HG03565 (cell line): Measurements from ENCODE around the gene MED13L.
"Not testable (repeated sequence)": the region's sequence is repeated elsewhere in the genome, so short reads cannot be mapped to it uniquely, and the experiment has no call there.

Source experiments
- ATAC-seq: cut with Tn5 transposase; IDR thresholded peaks from one replicate; pipeline ENCODE4 v1.9.1; 2021; ENCODE audit warnings: mild to moderate bottlenecking, moderate library complexity; ENCODE audit not compliant: unreplicated experiment

The MED13L gene

DNA sequence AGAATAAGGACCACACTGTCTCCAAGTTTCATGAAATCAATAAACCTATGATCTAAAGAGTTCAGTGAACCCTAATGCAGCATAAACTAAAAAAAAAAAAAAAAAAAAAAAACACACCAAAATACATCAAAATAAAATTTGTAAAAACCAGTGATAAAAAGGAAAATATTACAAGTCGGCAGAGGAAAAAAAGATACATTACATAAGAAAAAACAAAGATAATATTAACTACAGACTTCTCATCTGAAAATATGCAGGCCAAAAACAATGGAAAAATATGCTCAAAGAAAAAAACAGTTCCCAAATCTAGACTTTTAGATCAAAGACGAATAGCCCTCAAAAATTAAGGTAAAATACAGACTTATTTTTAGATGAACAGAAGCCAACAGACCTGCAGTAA lies 27.6 kb downstream of the MED13L start:
- ATAC-seq, result no peak

- ATAC-seq, result no peak
These were observed 28.6 kb downstream of the MED13L start for GRCh38 chr12:116248930-116249329.

- no peak for ATAC-seq
These were observed 29.1 kb downstream of the MED13L start for GRCh38 chr12:116248433-116248832.

GRCh38 chr12:116247377-116247776 lies 30.1 kb downstream of the MED13L start:
- ATAC-seq, result no peak

GRCh38 chr12:116246490-116247179 lies 30.9 kb downstream of the MED13L start:
- ATAC-seq, result no peak

DNA sequence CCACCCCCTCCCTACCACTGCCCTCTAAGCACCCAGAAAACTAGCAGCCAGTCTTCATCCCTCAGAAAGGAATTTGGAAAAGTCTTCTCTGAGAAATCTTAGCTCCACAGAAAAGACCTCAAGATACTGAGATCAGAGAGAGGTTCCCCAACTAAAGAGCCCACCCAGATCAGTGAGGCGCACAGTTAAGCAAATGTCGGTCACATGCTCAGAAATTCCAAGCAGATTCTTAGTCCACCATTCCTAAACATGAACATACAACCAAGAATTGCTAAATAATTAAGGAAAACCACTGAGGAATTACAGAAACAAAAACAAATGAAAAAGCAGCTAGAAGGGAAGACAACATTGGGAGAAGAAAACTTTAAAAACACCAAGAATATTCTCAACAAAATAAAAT lies 32.3 kb downstream of the MED13L start:
- no peak for ATAC-seq

- ATAC-seq, result no peak
These were observed 32.9 kb downstream of the MED13L start for GRCh38 chr12:116244474-116245090.

DNA sequence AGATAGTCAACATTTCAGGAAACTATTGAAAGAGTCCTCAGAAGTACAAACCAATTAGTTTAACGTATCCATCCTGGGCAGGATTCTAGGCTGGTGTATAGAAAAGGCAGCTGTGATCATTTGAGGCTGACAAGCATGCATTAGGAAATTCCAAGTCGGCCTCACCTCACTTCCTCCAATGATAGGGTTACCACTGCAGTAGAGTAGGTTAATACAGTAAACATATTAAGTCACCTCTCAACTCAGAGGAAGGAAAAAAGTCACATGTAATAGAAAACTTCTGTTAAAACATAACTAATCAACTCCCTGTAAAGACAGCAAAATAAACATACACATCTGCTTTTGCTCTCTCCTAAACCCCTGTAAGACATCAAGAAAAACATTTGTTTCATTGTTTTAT lies 33.5 kb downstream of the MED13L start:
- ATAC-seq, result no peak

DNA sequence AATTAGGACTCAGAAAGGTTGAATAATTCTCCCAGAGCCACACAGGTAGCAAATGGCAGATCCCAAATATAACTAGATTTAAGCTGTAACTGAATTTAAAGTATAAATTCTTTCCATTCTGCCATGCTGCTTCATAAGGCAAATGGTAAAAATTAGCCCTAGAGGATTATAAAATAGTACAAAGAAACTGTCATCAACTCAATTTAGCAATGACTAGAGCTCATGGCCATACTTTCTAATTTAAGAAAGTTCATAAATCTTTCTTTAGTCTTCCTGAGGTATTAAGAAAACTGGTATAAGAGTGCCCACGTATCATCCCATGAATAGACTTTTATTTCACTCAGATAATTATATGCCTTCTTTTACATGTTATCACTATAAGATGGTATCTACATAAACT lies 34.8 kb downstream of the MED13L start:
- no peak for ATAC-seq

- ATAC-seq, result no peak
These were observed 36.2 kb downstream of the MED13L start for GRCh38 chr12:116241157-116241759.

DNA sequence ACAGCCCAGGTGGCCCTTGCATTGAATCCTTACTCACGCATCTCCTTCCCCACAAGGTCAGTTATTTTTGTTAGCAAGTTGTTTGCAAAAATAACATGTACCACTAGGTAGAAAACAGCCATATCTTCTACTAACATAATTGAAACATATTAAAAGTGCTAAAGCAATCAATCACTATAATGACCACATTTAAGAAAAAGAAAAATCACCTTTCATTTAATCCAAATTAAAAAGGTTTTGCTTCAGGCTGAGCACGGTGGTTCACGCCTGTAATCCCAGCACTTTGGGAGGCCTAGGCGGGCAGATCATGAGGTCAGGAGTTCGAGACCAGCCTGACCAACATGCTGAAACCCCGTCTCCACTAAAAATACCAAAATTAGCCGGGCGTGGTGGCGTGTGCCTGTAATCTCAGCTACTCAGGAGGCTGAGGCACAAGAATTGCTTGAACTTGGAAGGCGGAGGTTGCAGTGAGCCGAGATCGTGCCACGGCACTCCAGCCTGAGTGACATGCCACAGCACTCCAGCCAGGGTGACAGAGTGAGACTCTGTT lies 38.8 kb downstream of the MED13L start:
- ATAC-seq, result not testable (repeated sequence)

DNA sequence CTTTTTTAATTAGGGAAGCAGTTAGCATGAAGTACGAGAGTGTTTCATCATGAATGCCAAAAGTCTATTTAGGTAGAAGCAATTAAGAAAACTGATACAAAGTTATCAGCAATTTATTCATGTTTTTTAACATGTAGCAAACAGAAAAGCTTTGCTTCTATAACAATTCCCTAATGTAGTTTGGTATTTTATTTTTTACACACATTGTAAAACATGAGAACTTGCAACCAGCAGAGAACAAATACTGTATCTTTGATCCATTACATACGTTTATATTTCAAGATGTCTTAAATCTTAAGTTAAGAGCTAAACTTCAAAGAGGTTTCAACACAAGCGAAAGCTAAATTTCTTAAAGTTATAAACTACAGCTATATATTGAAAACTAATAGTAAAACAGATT lies 39.3 kb downstream of the MED13L start:
- no peak for ATAC-seq

GRCh38 chr12:116236976-116237375 lies 40.5 kb downstream of the MED13L start:
- no peak for ATAC-seq

DNA sequence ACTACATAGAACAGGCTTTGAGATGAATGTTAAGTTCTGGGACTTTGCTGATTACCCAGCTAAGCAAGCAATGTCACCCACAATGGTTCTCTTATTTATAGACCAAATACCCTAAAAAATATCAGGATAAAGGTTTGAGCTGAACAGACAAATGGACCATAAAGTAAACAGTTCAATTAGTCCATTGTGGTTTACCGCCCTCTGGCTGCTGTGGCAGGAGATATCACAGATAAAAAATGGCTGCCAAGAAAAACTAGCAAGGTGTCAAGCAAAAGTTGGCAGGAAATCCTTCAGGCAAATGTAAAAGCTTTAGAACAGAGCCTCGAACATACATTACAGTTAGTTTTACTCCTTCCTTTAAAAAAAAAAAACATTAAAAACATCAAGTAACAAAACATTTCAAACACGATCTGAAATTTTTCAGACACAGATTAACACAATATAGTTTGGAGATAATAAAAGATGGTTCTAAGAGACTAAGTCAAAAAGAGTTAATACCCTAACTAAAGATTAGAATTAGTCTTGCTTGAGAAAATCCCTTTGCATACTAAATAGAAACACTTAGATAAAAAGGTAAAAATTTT lies 41.3 kb downstream of the MED13L start:
- ATAC-seq, result no peak

DNA sequence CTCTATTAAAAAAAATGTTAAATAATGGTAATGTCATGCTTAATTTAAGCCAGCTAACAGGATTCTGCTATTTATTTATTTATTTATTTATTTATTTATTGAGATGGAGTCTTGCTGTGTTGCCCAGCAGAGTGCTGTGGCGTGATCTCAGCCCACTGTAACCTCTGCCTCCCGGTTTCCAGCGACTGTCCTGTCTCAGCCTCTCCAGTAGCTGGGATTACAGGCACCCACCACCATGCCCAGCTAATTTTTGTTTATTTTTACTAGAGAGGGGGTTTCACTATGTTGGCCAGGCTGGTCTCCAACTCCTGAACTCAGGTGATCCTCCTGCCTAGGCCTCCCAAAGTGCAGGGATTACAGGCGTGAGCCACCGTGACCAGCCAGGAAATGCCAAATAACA lies 43.3 kb downstream of the MED13L start:
- not testable (repeated sequence) for ATAC-seq

- ATAC-seq, result no peak
These were observed 43.8 kb downstream of the MED13L start for GRCh38 chr12:116233669-116234068.

DNA sequence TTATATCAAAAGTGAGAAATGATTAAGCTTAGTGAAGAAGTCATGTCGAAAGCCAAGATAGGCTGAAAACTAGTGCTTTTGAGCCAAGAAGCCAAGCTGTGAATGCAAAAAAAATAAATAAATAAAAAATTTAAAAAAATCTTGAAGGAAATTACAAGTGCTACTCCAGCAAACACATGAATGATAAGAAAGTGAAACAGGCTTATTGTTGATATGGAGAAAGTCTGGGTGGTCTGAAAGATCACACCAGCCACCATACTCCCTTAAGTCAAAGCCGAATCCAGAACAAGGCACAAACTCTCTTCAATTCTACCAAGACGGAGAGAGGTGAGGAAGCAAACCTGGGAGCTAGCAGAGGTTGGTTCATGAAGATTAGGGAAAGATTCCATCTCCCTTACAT lies 49.7 kb downstream of the MED13L start:
- ATAC-seq, result no peak

- ATAC-seq, result no peak
These were observed 51.5 kb downstream of the MED13L start for GRCh38 chr12:116226026-116226425.

GRCh38 chr12:116222358-116222757 lies 55.1 kb downstream of the MED13L start:
- ATAC-seq, result no peak

- no peak for ATAC-seq
These were observed 56.7 kb downstream of the MED13L start for GRCh38 chr12:116220756-116221155.

- ATAC-seq, result no peak
These were observed 60.3 kb downstream of the MED13L start for GRCh38 chr12:116217045-116217735.
